GM18499 (cell line): ENCODE measurements around the gene AHRR.

Experiments
- ATAC-seq: cut with Tn5 transposase; IDR thresholded peaks from one replicate; pipeline ENCODE4 v1.9.1; 2021; ENCODE audit warnings: moderate number of reproducible peaks; ENCODE audit not compliant: insufficient read depth, unreplicated experiment

AHRR gene

GRCh38 chr5:318931-319601 is 2.4 kb upstream of the AHRR start:
- no peak for ATAC-seq

- no peak for ATAC-seq
Observed at GRCh38 chr5:320524-321229, 837 bp upstream of the AHRR start.

GRCh38 chr5:321726-322251 is 275 bp downstream of the AHRR start:
- no peak for ATAC-seq

GRCh38 chr5:322281-322941 is 897 bp downstream of the AHRR start:
- ATAC-seq: no peak

GRCh38 chr5:322942-323879 is 1.7 kb downstream of the AHRR start:
- ATAC-seq: no peak

GRCh38 chr5:324736-325612 is 3.5 kb downstream of the AHRR start:
- no peak for ATAC-seq

- ATAC-seq: no peak
Observed at GRCh38 chr5:326109-326508, 4.6 kb downstream of the AHRR start.

GRCh38 chr5:329121-329735 is 7.7 kb downstream of the AHRR start:
- no peak for ATAC-seq

- no peak for ATAC-seq
Observed at GRCh38 chr5:329768-330167, 8.3 kb downstream of the AHRR start.

GRCh38 chr5:332843-333242 is 11.3 kb downstream of the AHRR start:
- no peak for ATAC-seq

- ATAC-seq: no peak
Observed at GRCh38 chr5:333945-334344, 12.4 kb downstream of the AHRR start.

- ATAC-seq: no peak
Observed at GRCh38 chr5:334903-335739, 13.6 kb downstream of the AHRR start.

- ATAC-seq: no peak
Observed at GRCh38 chr5:335740-336038, 14.2 kb downstream of the AHRR start.

- no peak for ATAC-seq
Observed at GRCh38 chr5:337563-338130, 16.1 kb downstream of the AHRR start.

- no peak for ATAC-seq
Observed at GRCh38 chr5:342501-343460, 21.3 kb downstream of the AHRR start.

GRCh38 chr5:343461-344401 is 22.2 kb downstream of the AHRR start:
- ATAC-seq: no peak
